HG02571 (cell line): ENCODE results near the gene POU4F3.
"Not testable (repeated sequence)": the region's sequence is repeated elsewhere in the genome, so short reads cannot be mapped to it uniquely, and the experiment has no call there.

ENCODE experiments used
- ATAC-seq: cut with Tn5 transposase; IDR thresholded peaks from one replicate; pipeline ENCODE4 v1.9.1; 2021; ENCODE audit warnings: mild to moderate bottlenecking, moderate library complexity; ENCODE audit not compliant: unreplicated experiment

Gene POU4F3, protein sequence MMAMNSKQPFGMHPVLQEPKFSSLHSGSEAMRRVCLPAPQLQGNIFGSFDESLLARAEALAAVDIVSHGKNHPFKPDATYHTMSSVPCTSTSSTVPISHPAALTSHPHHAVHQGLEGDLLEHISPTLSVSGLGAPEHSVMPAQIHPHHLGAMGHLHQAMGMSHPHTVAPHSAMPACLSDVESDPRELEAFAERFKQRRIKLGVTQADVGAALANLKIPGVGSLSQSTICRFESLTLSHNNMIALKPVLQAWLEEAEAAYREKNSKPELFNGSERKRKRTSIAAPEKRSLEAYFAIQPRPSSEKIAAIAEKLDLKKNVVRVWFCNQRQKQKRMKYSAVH

DNA sequence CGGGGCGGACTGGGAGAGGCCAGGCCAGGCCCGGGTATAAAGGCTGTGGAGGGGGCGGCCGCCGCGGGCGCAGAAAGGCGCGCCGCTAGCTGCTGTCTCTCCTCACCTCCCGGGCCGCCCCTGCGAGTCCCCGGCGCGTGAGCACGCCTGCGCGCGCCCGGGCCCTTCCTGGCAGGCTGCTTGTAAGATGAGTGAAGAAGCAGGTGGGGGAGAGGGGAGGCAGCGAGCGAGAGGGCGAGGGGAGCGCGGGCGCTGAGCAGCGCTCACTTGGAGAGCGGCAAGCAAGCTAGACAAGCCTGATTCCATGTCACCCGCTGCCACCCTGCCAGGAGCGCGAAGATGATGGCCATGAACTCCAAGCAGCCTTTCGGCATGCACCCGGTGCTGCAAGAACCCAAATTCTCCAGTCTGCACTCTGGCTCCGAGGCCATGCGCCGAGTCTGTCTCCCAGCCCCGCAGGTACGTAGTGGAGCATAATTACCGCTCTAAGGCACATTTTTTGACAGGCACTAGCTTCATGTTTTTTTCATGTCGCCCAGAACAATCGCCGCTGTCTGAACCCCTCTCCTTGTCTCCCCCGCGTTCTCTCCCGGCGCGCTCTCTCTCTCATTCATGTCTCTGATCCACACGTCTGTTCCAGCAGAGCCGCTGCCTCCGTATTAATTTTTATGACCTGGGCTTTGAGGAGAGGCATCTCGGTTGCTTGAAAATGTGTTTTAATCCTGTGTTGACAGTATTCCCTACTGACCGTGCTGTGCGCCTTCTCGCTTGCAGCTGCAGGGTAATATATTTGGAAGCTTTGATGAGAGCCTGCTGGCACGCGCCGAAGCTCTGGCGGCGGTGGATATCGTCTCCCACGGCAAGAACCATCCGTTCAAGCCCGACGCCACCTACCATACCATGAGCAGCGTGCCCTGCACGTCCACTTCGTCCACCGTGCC is at the start of gene POU4F3:
Gene POU4F3, plus strand, starts transcription at position 66 of the 941 bp plus-strand sequence. Its CDS starts 274 bp downstream, at position 340.
- ATAC-seq = no peak

DNA sequence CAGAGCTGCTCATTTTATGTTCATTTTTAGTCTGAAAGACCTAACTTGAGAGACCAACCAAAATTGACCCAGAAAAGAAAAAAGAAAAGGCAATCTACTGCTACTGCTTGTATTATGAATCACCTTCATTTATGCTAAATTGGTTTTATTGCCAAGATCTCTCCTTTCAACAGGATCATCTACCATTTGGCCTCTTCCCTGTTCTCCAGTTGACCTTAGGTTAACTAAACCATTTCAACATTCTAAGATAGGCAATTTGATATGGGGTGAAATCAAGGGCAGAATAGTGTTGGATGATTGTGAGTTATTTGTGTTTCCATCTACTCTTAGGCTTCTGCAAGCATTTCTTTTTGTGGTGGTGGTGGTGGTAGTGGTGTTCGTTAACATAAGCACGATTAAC is 48.3 kb upstream of the POU4F3 start:
- ATAC-seq = no peak

DNA sequence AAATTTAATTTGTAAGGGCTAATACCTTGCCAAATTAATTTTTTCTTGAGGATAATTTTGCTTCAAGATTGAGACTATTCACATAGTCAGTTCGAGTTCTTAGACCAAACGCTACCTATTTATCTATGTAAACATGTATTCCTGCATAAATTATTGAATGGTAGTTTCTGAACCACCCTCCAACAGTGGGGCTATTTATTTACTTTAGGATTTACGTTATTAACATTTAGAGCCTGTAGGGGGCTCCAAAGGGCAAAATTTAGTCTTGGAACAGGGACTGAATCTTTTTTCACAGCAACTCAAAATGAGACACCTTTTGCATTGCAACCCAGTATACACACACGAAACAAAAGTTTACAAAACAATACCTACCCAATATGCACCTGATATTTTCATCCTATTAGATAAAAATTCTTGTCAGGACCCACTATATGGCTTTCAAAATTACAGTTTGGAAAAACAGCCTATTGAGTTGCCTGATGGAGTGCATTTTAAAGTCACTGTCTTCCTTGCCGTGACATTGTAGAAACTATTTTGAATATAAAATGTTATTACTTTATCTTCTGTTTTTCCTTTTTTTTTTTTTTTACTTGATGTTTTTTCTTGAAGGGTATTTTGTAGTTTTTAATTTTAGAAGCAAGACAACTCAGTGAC is 47.1 kb upstream of the POU4F3 start:
- ATAC-seq = no peak

DNA sequence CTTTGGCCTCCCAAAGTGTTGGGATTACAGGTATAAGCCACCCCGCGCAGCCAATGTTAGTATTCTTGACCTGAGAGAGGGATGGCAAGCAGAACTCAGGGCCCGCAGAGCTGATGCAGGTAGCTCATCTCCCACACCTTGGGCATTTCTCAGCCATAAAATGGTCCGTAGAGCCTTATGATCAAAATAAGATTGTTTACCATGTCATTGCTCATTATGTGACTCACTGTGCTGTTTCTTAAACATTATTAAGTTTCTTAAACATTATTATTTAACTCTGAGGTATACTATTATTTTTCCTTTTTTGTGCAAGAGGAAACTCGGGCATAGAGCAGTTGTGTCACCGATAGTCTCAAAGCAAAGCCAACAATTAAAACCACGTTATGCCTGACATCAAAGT is 42.4 kb upstream of the POU4F3 start:
- ATAC-seq = no peak

DNA sequence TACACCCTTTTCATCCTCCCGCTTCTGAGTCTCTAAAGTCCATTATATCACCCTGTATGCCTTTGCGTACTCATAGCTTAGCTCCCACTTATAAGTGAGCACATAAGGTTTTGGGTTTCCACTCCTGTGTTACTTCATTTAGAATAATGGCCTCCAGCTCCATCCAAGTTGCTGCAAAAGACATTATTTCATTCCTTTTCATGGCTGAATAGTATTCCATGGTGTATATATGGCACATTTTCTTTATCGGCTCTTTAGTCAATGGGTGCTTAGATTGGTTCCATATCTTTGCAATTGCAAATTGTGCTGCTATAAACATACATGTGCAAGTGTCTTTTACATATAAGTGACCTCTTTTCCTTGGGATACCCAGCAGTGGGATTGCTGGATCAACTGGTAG is 39.7 kb upstream of the POU4F3 start:
- ATAC-seq = not testable (repeated sequence)

DNA sequence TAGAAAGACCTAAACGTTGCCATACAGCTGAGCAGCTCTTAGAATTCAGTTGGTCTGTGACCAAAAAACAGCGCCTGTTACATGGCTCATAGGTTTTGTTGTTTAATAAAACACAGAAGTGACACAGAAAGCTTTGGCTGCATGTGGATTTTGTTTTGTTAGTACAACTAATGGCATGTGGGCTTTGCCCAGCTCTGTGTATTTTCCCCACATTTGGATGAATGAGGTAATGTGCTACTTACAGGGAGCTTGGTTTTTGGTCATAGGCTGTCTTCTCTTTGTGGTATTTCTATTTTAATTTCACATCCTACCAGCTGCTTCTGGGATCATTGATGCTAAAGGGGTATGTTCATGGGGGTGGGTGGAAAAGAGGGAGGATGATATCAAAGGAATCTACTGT is 37.0 kb upstream of the POU4F3 start:
- no peak for ATAC-seq

DNA sequence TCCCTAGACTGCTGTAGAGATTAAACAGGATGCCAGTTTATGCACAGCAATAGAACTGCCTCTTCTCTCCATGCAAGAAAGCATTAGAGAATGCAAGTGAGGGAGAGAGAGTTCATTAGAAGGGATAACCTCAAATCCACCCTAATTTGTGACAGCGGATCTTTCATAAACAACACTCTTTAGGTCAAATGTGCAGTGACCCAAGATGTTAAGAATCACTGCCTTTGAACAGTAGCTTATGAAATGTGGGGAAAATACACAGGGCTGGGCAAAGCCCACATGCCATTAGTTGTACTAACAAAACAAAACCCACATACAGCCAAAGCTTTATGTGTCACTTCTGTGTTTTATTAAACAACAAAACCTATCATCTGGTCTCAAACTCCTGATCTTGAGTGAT is 36.2 kb upstream of the POU4F3 start:
- ATAC-seq = no peak

DNA sequence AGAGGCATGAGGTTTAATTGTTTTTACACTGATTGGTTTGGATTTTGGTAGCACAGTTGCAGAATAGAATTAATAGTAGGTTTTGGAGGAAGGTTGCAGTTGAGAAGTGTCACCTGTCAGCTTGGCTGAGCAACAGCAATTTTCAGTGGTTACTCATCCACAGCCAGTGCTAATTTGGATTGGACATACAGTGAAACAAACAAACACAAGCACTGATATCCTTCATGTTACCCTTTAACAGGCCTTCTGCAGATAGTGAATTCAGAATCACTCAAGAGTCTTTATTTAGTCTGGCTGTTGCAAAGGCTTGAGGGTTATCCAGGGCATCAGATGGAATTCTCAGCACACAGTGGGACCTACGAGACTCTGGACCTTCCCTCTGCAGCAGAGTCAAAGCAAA is 31.8 kb upstream of the POU4F3 start:
- no peak for ATAC-seq

DNA sequence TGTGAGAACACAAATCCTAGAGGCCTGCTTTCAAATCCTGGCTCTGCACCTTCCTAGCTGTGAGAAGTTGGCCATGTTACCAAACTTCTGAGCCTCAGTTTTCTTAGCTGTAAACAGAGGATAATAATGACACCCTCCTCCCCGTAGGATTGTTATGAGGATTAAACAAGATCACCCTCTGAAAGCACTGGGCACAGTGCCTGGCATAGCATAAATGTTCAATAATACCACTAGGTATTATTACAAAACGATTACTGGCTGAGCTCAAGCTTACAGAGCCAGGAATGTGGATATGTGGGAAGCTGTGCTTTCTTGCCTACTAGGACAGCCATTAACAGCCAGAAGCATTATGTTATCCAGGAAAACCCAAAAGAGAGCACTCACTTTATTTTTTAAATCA is 30.8 kb upstream of the POU4F3 start:
- no peak for ATAC-seq

DNA sequence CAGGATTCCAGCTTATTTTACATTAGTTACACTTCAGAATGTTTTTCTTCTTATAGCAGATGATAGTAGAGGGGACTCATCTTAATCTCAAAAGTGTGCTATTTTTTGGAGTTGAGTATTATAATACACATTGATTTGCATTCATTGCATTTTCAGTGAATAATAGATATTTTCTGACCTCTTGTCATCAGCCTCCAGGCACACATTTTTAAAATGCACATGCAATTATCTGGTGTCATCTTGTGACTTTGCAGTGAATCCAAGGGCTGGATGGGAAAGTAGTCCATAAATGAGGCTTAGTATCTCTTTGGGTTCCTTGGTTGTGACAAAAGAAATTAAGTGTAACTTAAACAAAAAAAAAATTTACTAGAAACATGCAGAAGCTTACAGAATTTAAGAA is 28.1 kb upstream of the POU4F3 start:
- ATAC-seq = no peak

DNA sequence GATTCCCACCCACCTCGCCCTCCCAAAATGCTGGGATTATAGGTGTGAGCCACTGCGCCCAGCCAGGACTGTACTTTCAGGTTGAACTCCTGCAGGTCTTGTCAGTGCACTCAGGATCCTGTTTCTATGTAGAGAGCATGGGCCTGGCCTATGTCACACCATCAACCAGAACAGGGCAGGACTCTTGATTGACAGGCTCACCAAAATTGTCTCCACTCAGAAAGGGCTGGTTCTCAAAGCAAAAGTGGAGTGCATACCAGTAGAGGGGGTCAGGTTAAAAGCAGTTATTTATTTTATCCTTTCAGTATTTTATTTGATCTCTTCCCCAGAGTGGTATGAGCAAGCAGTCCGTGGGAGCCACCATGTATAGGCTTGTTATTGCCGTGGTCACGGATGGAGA is 27.4 kb upstream of the POU4F3 start:
- no peak for ATAC-seq

DNA sequence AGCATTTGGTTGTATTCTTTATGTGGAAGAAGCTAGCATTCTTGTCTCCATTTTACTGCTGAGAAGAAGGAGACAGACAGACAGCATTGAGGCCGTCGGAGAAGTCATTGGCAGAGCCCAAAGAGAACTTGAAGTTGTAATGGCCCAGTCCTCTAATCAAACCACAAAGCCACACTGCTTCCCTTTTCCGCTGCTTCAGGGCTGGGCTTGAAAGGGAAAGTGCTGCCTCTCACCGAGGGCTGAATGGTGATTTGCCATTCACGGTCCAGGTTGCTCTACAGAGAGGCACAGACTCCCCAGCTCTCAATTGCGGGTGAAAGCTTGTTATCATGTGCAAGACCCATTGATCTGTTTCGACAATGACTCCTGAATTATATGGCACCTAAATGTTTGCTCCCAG is 25.6 kb upstream of the POU4F3 start:
- no peak for ATAC-seq

DNA sequence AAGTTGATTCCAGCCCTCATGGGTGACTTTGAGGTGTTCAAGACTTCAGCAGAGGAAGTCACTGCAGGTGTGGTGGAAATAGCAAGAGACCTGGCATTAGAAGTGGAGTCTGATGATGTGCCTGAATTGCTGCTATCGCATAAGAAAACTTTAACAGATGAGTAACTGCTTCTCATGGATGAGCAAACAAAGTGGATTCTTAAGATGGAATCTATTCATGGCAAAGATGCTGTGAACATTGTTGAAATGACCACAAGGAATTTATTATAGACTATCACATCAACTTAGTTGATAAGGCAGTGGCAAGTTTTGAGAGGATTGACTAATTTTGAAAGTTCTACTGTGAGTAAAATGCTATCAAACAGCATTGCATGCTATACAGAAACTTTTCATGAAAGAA is 17.1 kb upstream of the POU4F3 start:
- no peak for ATAC-seq

DNA sequence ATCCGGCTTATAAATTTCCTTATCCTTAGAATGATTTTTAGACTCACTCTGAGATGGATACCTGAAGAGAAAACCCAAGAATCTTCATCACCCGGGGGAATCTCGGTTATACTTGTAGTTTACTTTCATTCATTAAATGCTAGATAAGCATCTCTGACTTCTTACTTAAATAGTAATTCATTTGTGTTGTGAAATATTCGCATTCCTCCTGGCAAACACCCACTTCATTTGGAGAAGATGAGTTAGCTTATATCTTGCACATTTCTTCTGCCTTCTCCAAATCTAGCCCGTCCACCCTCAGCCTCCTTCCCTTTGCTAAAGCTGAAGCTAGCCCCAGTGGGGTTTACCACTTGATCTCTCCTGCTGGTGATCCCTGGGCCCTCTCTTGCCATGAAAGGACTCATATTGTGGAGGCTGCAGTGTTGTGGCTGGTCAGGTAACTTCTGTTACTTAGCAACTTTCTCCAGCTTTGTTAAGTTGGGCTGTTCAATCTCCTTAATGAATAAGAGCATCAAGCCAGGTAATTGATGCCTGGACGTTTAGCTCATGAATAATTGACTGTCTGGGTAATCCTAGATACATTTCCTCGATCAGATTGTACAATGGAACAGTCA is 11.3 kb upstream of the POU4F3 start:
- ATAC-seq = no peak

DNA sequence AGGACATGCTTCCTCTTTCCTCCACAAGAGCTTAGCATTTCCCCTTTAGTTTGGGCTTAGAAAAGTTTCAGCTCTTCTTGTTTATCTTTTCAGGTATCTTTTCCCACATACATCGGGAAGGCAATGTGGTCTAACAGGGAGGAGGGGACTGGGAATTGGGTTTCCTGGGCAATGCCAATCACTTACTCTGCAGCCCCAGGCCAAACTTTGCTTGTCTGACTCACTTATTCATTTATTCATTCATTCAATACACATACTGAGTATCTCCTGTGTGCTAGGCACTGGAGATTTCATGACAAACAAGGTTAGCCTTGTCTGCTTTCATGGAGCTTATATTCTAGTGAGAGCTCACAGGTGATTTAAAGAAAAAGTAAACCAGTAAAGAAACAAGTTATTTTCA is 10.7 kb upstream of the POU4F3 start:
- no peak for ATAC-seq

DNA sequence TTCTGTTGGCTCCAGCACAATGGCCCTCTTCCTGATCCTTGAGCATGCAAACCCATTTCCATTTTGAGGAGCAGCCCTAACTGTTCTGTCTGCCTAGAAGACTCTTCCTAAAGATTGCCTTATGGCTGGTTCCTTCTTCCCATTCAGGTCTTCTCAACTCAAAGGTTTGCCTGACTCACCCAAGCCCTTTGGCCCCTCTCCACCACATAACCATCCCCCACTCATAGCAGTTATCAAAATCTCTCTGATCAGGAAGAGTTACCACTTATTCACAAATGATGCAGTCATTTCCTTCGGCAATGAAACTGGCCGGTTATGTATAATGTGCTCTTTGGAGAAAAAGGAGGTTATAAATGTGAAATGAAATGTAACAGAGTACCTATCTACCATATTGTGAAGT is 8.9 kb upstream of the POU4F3 start:
- ATAC-seq = no peak

DNA sequence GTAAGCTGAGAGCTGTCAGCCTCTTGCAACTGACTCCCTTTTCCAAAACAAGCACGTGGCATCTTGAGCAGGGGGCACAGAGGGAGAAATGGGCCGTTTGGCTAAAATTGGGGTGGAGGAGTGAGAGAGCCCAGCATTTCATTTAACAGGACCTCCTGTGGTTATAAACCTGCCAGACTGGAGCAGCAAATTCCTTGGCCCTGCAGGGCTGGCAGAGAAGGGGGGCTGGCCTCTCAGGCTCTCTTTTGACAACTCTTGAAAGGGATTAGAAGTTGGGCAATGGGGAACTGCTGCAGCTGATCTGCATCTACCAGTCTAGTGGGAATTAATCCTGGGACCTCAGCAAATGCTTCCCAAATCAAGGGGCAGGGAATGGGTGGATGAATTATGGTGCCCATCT is 7.2 kb upstream of the POU4F3 start:
- ATAC-seq = no peak

DNA sequence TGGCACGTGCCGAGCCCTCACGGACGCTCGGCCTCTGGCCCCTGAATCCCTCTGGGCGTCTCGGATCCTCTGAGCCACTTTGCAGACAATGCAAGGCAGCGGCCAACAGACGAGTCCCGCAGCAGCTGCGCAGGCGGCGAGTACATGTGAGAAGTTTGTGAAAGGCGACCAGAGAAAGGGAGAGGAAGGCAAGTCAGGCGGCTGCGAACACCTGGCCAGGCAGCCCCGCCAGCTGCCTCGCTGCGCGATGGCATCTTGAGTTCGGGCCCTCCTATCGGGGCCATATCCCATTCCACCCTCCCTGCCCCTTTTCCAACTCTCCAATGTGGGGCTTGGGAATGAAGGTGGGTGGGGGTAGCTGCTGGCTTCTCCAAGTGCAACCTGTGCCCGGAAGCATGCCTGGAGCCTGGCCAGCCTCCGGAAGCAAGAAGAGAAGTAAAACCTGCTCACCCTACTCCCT is 4.5 kb upstream of the POU4F3 start:
- no peak for ATAC-seq

DNA sequence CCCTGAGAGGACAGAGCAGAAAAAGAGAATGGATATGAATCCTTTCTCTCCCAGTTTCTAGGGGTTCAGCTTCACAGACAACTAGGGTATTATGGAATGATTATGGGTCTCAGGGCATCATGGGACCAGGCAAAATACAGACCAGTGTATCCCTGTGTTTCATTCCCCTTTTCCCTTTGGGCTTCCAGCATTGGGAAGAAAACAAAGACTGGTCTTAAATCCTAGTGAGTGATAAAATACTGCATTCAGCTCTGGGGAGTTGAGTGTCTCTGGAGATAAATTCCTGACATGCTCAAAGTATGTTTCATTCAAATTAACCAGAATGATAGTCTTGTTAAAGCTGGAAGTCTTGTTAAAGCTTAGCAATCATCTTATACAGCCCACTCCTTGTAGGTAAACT is 2.4 kb upstream of the POU4F3 start:
- no peak for ATAC-seq

DNA sequence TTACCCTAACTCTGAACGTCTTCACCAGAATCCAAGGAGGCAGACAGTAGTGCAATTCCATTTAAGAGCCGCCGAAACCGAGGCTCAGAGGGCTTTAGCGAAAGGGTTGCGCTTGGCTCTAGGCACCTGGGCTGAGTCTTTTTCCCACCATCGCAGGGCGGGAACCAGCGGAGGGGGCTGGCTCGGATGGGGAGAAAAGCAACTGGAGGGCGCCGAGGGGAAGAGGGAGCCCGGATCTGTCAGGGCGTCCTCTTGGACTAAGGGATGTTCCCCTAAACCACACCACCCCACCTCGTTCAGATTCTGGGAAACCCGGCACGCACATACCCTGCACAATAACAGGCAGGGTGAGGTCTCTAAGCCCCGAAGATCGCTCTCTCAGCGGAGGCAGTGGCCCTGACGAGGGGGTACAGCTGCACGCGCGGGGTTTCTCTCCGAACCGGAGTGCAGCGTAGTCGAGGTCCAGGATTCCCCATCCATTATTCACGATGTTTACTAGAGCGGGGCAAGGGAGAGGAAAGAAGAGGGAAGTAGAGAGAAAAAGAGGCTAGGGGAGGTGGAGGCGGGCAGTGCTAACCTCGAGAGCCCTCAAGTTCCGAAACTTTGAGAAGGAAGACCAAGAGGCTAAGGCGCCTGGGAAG is 1.3 kb upstream of the POU4F3 start:
- no peak for ATAC-seq

DNA sequence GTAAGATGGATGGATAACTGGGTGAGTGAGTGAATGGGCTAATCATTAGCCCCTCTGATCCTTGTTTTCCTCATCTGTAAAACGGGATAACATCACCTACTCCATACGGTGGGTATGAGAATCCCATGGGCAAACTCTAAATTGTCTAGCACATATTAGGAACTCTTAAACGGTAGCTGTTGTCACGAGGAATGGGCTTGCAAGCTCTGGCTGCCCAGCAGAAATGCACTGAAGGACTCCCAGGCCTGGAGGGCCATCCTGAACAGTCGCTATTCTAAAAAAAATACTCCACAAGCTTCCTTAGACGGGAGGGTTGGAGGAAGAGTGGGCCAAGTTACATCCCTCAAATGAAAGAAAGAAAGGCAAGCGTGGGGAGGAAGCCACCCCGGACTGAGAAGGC is 711 bp upstream of the POU4F3 start:
- no peak for ATAC-seq
